GM19397 (cell line): ENCODE measurements around the gene SLC6A6.

Experiments
- ATAC-seq: cut with Tn5 transposase; IDR thresholded peaks from one replicate; pipeline ENCODE4 v1.9.1; 2021; ENCODE audit warnings: mild to moderate bottlenecking, moderate library complexity; ENCODE audit not compliant: unreplicated experiment

SLC6A6 gene

GRCh38 chr3:14402304-14402811, at the start of gene SLC6A6:
Gene SLC6A6, plus strand, starts transcription at chr3:14402606. Its CDS starts 41,029 bp downstream, at chr3:14443635.
- peak; percentile 77 for ATAC-seq

- no peak for ATAC-seq
Observed at GRCh38 chr3:14353502-14353901, 48.9 kb upstream of the SLC6A6 start.

GRCh38 chr3:14357463-14357862, 44.9 kb upstream of the SLC6A6 start:
- ATAC-seq, result no peak

GRCh38 chr3:14358426-14359211, 43.8 kb upstream of the SLC6A6 start:
- ATAC-seq, result no peak

- no peak for ATAC-seq
Observed at GRCh38 chr3:14359348-14359747, 43.1 kb upstream of the SLC6A6 start.

- ATAC-seq, result no peak
Observed at GRCh38 chr3:14360123-14360881, 42.1 kb upstream of the SLC6A6 start.

GRCh38 chr3:14361068-14361677, 41.2 kb upstream of the SLC6A6 start:
- no peak for ATAC-seq

- ATAC-seq, result no peak
Observed at GRCh38 chr3:14362890-14363289, 39.5 kb upstream of the SLC6A6 start.

- no peak for ATAC-seq
Observed at GRCh38 chr3:14363379-14363778, 39.0 kb upstream of the SLC6A6 start.

GRCh38 chr3:14363991-14364390, 38.4 kb upstream of the SLC6A6 start:
- ATAC-seq, result no peak

GRCh38 chr3:14364580-14365292, 37.7 kb upstream of the SLC6A6 start:
- no peak for ATAC-seq

- ATAC-seq, result no peak
Observed at GRCh38 chr3:14366248-14366647, 36.2 kb upstream of the SLC6A6 start.

- no peak for ATAC-seq
Observed at GRCh38 chr3:14366915-14367823, 35.2 kb upstream of the SLC6A6 start.

- ATAC-seq, result no peak
Observed at GRCh38 chr3:14368146-14368545, 34.3 kb upstream of the SLC6A6 start.

- ATAC-seq, result no peak
Observed at GRCh38 chr3:14368885-14369284, 33.5 kb upstream of the SLC6A6 start.

GRCh38 chr3:14369675-14370669, 32.4 kb upstream of the SLC6A6 start:
- ATAC-seq, result no peak

- no peak for ATAC-seq
Observed at GRCh38 chr3:14370720-14371572, 31.5 kb upstream of the SLC6A6 start.
